HG03575 (cell line): Measurements from ENCODE around the gene DDX47.
"Not testable (repeated sequence)": the region's sequence is repeated elsewhere in the genome, so short reads cannot be mapped to it uniquely, and the experiment has no call there.

Source experiments
- ATAC-seq: cut with Tn5 transposase; IDR thresholded peaks from one replicate; pipeline ENCODE4 v1.9.1; 2021; ENCODE audit not compliant: unreplicated experiment, insufficient number of reproducible peaks, low FRiP score; ENCODE audit errors: extremely low read depth

Gene DDX47

DNA sequence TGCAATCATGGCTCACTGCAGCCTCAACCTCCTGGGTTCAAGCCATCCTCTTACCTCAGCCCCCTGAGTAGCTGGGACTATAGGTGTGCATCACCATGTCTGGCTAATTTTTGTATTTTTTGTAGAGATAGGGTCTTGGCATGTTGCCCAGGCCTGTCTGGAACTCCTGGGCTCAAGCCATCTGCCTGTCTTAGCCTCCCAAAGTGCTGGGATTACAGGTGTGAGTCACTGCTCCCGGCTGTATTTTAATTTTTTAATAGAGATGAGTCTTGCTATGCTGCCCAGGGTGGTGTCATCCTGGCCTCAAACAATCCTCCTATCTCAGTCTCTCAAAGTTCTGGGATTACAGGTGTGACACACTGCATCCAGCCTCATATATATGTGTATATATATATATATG lies 46.5 kb downstream of the DDX47 start:
- no peak for ATAC-seq

DNA sequence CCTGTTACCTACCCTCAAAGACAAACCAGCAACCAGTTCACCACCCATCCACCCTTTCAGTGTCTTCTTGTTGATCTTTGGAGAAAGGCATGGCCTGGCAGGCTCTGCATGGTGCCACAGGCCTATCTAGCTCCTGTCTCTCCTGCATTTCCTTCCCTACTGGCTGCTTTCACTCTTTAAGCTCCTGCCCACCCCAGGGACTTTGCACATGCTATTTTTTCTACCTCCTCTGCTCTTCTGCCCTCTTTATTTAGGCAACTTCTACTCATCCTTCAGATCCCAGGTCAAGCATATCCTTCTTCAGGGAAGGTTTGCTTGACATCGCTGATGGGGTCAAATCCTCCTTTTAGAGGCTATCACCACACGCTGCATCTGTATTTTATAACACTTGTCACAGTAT lies 51.1 kb downstream of the DDX47 start:
- no peak for ATAC-seq

DNA sequence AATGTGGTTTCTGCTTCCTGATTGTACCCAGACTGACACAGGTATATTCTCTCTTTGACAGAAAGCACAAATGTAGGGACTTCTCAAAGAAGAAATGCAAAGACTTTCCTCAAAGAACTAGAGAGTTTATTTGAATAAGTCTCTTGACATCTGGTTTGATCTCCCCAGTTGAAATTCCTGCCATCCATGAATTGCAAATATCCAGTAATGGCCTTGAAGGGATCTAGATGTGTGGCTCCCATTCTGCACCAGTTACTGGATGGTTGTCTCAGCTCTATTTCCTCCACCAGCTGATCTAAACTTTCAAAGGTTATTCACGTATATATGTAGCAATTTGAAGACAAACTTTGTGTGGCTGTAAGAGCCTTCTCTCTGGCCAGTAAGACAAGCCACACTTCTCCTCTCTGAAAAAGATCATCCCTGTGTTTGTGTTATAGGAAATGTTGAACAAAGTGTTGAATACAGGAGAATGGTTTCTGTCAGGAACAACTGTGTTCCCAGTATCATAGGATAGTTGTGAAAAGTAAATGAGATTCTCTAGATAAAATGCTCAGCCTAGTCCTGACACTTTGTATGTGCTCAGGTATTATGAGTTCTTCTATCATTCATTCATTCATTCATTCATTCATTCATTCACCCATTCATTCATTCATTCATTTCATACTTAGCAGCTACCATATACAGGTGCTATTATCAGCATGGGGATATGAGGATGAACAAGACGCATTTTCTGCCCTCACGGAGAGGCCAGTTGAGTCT lies 55.5 kb downstream of the DDX47 start:
- ATAC-seq = no peak

DNA sequence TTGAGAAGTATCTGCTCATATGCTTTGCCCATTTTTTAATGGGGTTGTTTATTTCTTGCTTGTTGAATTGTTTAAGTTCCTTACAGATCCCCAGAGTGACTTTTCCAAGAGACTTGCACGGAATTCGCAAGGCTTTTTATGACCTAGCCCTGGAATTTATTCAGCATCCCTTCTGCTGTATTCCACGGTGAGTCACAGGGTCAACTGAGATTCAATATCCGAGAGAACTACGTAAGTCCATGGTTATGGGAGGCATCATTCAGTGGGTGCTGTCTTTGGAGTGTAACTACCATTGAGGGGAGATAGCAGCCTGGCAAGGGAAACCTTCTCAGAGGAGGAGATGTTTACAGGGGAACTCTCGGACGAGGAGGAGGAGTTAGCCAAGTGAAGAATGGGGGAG lies 57.3 kb downstream of the DDX47 start:
- ATAC-seq = no peak

DNA sequence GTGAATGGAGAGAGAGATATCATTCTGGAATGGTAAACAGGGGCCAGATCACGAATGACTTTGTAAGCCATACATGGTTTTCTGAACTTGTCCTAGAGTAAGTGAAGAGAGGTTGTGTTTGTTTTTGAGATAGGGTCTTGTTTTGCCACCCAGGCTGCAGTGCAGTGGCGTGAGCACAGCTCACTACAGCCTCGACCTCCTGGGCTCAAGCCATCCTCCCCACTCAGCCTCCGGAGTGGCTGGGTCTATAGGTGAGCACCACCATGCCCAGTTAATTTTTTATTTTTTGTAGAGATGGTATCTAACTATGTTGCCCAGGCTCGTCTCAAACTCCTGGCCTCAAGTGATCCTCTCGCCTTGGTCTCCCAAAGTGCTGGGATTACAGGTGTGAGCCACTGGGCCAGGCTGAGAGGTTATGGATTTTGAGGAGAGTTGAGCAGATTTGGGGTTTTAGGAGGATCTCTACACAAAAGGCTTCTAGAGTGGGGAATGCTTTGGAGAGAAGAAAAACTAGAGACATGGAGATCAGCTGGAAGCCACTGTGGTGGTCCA lies 58.5 kb downstream of the DDX47 start:
- no peak for ATAC-seq

DNA sequence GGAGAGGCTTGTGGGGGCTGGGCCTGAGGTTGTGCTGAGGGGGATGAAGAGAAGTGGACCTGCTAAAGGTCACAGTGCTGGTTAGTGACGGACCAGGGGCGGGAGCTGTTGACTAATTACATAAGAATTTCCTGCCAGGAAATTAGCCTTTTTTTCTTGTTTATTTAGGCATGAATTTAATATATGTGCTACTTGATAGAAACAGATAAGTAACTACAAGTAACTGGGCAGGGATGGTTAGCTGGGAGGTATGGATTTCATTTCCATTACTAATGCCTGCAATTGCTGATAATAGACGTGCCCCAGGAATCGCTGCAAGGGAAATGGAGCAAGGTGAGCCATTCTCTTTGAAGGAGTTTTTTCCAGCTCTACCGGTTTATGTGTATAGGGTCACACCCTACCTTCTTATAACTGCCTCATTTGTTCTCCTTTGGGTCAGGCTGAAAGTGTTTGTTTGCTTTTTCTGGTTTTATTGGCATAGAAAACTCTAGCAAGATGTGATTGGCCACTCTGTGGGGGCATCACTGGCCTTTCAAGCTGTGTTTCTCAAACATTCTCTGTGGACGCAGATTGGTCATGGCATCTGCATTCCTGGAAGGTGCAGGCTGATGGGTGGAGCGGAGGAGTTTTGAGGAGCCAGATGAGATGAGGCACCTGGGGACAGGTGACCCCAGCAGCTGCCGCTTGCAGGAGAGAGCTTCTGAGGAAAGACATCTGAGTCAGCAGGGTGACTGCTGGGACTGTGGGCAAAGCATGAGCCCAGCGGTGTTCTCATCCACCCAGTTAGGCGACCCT lies 59.2 kb downstream of the DDX47 start:
- ATAC-seq = no peak

DNA sequence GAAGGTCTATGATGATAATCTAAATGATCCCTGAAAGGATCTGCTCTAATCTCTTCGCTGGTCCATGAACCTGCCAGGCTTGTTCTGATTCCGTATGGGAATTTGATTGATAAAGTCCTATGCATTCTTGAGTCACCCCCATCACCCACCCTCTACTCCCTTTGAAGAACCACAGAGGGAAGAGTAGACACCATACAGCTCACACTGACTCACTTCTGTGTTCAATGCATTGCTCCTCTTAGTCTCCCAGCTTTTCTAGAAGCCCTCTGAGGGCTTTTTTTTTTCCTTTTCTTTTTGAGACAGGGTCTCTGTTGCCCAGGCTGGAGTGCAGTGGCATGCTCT lies 59.8 kb downstream of the DDX47 start:
- ATAC-seq = no peak

DNA sequence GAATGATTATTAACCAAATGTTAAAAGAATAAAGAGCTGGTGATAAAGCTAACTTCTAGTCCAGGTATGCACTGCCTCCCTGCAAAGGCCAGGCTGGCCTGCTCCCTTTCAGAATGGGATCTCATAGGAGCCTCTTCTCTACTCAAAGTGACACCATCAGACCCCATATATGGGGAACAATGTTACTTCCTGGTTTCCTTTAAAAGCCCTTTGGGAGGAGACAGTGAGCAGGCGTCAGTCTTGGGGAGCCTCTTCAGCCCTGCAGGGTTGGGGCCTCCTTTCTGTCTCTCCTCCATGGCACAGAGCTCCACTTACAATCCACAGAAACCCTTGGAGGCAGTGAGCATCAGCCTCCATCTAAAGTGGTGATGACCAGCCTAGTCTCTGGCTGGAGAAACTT lies 60.9 kb downstream of the DDX47 start:
- no peak for ATAC-seq

DNA sequence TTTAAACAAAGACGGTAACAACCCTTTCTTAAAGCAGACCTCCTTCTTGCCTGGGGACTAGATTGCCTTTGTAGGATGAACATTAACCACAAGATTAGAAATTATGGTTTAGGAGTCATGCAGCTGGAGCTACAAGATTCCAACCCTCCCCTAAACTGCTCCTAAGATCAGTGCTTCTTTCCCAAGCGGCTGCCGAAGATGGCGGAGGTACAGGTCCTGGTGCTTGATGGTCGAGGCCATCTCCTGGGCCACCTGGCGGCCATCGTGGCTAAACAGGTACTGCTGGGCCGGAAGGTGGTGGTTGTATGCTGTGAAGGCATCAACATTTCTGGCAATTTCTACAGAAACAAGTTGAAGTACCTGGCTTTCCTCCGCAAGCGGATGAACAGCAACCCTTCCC lies 62.2 kb downstream of the DDX47 start:
- not testable (repeated sequence) for ATAC-seq

DNA sequence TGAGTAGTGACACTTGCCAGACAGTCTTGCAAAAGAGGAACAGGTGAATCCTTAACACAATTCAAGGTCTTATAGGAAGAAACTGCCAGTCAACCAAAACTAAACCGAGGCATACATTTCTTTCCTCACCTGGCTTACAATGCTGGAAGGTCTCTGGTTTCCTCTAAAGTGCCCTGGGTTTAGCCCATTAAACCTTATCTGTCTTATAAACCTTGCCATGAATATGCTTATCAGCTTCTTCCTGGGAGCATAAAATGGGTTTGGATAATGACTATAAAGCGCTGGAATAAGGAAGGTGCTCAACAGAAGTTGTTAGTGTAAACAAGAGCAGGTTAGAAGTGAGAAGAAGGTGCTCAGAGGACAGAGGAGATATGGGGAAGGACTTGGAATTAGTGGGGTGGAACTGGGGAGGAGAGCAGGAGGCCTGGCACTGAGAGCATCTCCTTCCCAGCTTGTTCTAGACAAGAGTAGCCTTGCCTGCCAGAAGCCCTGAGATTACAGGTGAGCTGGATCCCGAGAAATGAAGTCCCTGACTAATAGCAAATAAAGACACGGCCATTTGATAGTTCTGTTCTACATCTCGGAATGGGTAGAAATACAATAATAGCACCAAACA lies 64.1 kb downstream of the DDX47 start:
- ATAC-seq = no peak

DNA sequence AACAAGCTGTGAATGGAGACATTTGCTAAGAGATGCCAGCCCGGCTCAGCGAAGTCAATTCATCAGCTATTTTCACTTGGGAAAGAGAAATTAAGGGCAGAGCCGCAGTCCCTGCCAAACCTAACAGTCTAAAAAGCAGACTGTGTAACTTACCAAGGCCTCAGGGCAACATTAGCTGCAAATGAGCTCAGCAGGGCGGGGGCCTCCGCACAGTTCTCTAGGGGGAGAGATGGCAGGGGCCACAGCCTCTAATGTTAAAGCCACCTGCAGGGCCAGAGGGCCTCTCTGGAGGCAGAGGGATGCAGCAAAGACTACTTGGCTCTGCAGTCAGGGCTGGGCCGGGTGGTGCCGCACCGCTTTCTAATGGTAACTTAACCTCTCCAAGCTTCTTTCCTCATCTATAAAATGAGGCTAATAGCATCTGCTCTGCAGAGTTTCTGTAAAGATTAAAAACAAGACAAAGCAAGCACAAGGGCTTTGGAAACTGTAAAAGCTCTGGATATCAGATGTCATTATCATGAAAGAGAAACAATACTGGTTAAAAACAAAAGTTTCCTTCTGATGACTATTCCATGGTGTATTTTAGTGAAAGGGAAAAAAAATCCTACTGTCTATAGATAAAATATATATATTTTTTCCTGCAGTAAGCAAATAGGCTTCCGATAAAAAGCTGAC lies 64.8 kb downstream of the DDX47 start:
- ATAC-seq = no peak
